Fibroblast of the aortic adventitia (primary cell): ENCODE results near the gene ISOC1. TPM values are rescaled to one million over a fixed set of nuclear protein-coding genes. Genes with fewer than 3 reads are reported as not detected.
A peak's percentile ranks its signal among the peaks of the same experiment; 100 is the strongest.

Experiments
- DNase-seq: peaks from one replicate; pipeline ENCODE4 v3.0.0-alpha.2; 2010; ENCODE audit warnings: low read depth
- H3K4me3 ChIP-seq: 2 replicates; pipeline ENCODE4 v1.5.1; 2011; ENCODE audit warnings: low read depth, mild to moderate bottlenecking, control low read depth, low read length, moderate library complexity
- CTCF ChIP-seq: IDR thresholded peaks from 2 replicates; pipeline ENCODE4 v1.5.1; 2011; ENCODE audit warnings: mild to moderate bottlenecking, low read length, control low read depth, inconsistent platforms; ENCODE audit not compliant: insufficient read depth
- total RNA-seq: library from RNA; depleted of rRNA; stranded (reverse); fragments of >200 nt; gene quantifications from 2 replicates; pipeline ENCODE4 v1.2.3, GENCODE V29; 2012; ENCODE audit warnings: low replicate concordance

Gene ISOC1
- total RNA-seq, 1 donor = 19.7 TPM

DNA sequence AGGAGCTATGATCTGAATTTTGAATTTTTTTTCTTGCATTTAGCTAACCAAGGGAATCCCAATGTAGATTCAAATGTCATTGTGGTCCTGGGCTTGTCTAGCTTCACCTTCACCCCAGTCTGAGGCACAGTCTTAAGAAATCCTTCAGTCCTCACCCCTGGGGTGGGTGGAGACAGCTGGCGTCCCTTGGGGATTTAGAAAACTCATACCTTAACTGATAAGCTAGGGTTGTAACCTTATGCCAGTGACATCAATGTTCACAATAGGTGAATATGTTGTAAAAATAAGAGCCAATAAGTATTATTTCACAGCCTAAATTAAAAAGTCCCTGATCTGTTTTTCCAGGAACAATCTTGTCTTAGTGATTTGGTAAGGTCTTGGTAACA, 4.6 kb downstream of the ISOC1 start:
- peak; percentile 4 for DNase-seq
- H3K4me3 ChIP-seq = no peak overlapping the region
- TF ChIP-seq CTCF = no peak

- no peak for TF ChIP-seq CTCF
- H3K4me3 ChIP-seq = no peak overlapping the region
- DNase-seq = no peak
Measured at GRCh38 chr5:129101794-129102193, 7.2 kb downstream of the ISOC1 start.

DNA sequence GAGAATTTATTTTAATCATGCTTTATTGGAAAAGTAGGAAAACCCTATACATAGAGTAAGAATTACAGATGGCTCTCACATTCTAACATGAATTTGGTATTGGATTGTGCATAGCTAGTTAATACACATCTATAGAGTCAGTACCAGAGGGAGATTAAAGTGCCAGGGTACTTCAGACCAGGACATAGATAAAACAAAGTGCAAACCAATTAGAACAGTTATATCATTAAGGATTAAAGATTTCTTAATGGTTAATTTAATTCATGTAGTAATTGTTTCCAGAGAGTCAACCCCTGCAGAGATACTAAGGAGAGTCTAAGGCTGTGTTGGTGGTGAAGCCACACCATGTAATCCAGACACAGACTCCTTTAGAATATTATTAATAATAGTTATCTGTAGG, 8.8 kb downstream of the ISOC1 start:
- no peak for DNase-seq
- TF ChIP-seq CTCF = no peak
- H3K4me3 ChIP-seq = no peak overlapping the region

DNA sequence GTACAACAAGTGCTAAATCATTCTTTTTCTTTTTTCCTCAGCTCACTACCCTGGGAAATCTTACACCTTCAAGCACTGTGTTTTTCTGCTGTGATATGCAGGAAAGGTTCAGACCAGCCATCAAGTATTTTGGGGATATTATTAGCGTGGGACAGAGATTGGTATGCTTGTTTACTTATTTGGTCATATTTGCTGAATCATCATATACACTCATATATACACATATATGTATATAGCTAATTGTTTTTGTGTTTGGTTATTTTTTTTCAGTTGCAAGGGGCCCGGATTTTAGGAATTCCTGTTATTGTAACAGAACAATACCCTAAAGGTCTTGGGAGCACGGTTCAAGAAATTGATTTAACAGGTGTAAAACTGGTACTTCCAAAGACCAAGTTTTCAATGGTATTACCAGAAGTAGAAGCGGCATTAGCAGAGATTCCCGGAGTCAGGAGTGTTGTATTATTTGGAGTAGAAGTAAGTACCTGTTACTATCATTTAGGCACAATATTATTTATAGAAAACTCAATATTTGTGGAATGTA, 10.4 kb downstream of the ISOC1 start:
- TF ChIP-seq CTCF = no peak
- H3K4me3 ChIP-seq = no peak overlapping the region
- no peak for DNase-seq

- no peak overlapping the region for H3K4me3 ChIP-seq
- no peak for DNase-seq
- TF ChIP-seq CTCF = no peak
Measured at GRCh38 chr5:129107637-129108036, 13.1 kb downstream of the ISOC1 start.

- no peak overlapping the region for H3K4me3 ChIP-seq
- TF ChIP-seq CTCF = no peak
- DNase-seq = peak; percentile 4
Measured at GRCh38 chr5:129110742-129111141, 16.2 kb downstream of the ISOC1 start.

GRCh38 chr5:129111351-129111750, 16.8 kb downstream of the ISOC1 start:
- no peak for TF ChIP-seq CTCF
- no peak for DNase-seq
- H3K4me3 ChIP-seq = no peak overlapping the region
